Calu3 (cell line): ENCODE results near the gene CYB5D1. TPM values are rescaled to one million over a fixed set of nuclear protein-coding genes. Genes with fewer than 3 reads are reported as not detected.

Source experiments
- BruUV-seq: library from RNA; stranded (reverse); fragments of 400-500 nt; replicated peaks from 2 replicates; lab custom pipeline; 2021; lab: Mats Ljungman, UMichigan
- CTCF ChIA-PET: fragments of 300-600 bp; sonication (Branson Sonifier 250); formaldehyde crosslinking; loops from one replicate; lab custom pipeline; 2022; ENCODE audit warnings: antibody characterized with exemption; lab: Charles Lee
- DNase-seq: peaks from one replicate; pipeline ENCODE4 v3.0.0; 2022
- H3K27ac Mint-ChIP-seq: one replicate; pipeline ENCODE4 v1.8.0; 2022; ENCODE audit warnings: mixed read lengths; ENCODE audit not compliant: unreplicated experiment
- H3K27me3 Mint-ChIP-seq: one replicate; pipeline ENCODE4 v1.8.0; 2022; ENCODE audit warnings: mixed read lengths; ENCODE audit not compliant: unreplicated experiment
- H3K36me3 Mint-ChIP-seq: one replicate; pipeline ENCODE4 v1.8.0; 2022; ENCODE audit warnings: mild to moderate bottlenecking, moderate library complexity, mixed read lengths; ENCODE audit not compliant: insufficient read depth, unreplicated experiment
- H3K4me1 Mint-ChIP-seq: one replicate; pipeline ENCODE4 v1.8.0; 2022; ENCODE audit warnings: mild to moderate bottlenecking, low read depth, mixed read lengths; ENCODE audit not compliant: unreplicated experiment
- H3K4me3 Mint-ChIP-seq: one replicate; pipeline ENCODE4 v1.8.0; 2022; ENCODE audit warnings: mild to moderate bottlenecking, low read depth, moderate library complexity, mixed read lengths; ENCODE audit not compliant: unreplicated experiment
- H3K9me3 Mint-ChIP-seq: one replicate; pipeline ENCODE4 v1.8.0; 2022; ENCODE audit warnings: low read depth, mixed read lengths; ENCODE audit not compliant: unreplicated experiment
- intact Hi-C: fragments of 100-400 bp; cut with micrococcal nuclease; formaldehyde crosslinking; loops from one replicate; pipeline ENCODE4 v1.10.0; 2022; ENCODE audit not compliant: unreplicated experiment
- total RNA-seq: library from RNA; stranded (reverse); gene quantifications from 2 replicates; pipeline ENCODE4 v1.2.3, GENCODE V29; 2022
- TF ChIP-seq, protein P1 (sequence below): fragments of 200-600 bp; IDR thresholded peaks from one replicate; pipeline ENCODE4 v1.8.0; 2022; ENCODE audit warnings: antibody characterized with exemption; ENCODE audit not compliant: unreplicated experiment

CYB5D1 gene
- total RNA-seq, 1 experiment from 2014 or later: 8.0 TPM

DNA sequence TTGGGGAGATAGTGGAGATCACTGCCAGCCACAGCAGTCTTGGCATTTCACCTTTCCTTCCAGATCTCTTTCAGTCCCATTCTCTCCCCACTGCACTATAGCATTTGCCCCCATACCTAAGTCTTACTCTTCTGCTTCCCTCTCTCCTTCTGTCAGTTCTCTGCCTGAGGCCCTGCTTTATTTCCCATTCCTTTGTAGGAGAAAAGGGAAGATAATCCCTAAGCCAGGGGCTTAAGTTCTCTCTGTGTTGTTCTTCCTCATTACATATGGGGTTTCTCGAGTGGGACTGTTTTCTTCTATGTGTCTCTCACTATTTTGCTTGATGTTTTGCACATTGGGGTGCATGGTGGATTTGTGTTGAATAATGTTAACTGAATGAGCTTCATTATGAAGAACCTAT, 17.4 kb upstream of the CYB5D1 start:
- H3K4me3 Mint-ChIP-seq: peak overlapping the region; percentile 96
- H3K4me1 Mint-ChIP-seq: peaks cover 50% of the 10 kb centered on the region
- CTCF ChIA-PET: no interaction called here
- H3K27me3 Mint-ChIP-seq: no peaks in the 10 kb centered on the region
- TF ChIP-seq, protein P1, sequence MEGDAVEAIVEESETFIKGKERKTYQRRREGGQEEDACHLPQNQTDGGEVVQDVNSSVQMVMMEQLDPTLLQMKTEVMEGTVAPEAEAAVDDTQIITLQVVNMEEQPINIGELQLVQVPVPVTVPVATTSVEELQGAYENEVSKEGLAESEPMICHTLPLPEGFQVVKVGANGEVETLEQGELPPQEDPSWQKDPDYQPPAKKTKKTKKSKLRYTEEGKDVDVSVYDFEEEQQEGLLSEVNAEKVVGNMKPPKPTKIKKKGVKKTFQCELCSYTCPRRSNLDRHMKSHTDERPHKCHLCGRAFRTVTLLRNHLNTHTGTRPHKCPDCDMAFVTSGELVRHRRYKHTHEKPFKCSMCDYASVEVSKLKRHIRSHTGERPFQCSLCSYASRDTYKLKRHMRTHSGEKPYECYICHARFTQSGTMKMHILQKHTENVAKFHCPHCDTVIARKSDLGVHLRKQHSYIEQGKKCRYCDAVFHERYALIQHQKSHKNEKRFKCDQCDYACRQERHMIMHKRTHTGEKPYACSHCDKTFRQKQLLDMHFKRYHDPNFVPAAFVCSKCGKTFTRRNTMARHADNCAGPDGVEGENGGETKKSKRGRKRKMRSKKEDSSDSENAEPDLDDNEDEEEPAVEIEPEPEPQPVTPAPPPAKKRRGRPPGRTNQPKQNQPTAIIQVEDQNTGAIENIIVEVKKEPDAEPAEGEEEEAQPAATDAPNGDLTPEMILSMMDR: no peak
- no peaks in the 10 kb centered on the region for H3K9me3 Mint-ChIP-seq
- H3K36me3 Mint-ChIP-seq: peaks cover 95% of the 10 kb centered on the region
- no TSS peak for BruUV-seq
- peak overlapping the region; percentile 97 for H3K27ac Mint-ChIP-seq
- DNase-seq: no peak
- intact Hi-C loops: no loop called here

DNA sequence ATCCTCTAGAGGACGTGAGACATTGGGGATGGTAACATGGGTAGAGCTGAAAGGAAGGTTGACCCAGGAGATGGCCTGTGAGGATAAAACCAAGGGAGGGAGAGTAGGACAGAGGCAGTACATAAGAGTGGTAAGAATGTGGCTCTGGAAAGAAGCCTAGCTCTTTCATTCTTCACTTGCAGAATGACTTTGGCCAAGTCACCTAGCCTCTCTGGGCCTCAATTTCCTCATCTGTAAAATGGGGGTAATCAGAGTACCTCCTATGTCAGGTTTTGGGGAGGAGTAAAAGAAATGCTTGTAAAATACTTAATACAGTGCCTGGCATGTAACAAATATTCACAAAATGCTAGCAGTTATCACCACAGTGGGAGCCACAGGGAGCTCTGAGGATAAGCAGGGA, 16.9 kb upstream of the CYB5D1 start:
- intact Hi-C loops: no loop called here
- TSS peak; percentile 17 for BruUV-seq
- no peak for DNase-seq
- peaks cover 50% of the 10 kb centered on the region for H3K4me1 Mint-ChIP-seq
- H3K4me3 Mint-ChIP-seq: peak overlapping the region; percentile 96
- CTCF ChIA-PET: no interaction called here
- peak overlapping the region; percentile 97 for H3K27ac Mint-ChIP-seq
- H3K36me3 Mint-ChIP-seq: peaks cover 95% of the 10 kb centered on the region
- H3K27me3 Mint-ChIP-seq: no peaks in the 10 kb centered on the region
- H3K9me3 Mint-ChIP-seq: no peaks in the 10 kb centered on the region
- TF ChIP-seq, protein P1: no peak

GRCh38 chr17:7841396-7841914, 16.3 kb upstream of the CYB5D1 start:
- TF ChIP-seq, protein P1: no peak

GRCh38 chr17:7841915-7842379, 15.9 kb upstream of the CYB5D1 start:
- H3K9me3 Mint-ChIP-seq: no peaks in the 10 kb centered on the region
- intact Hi-C loops: loop anchor here (2.0 kb wide), 1 partner anchor 15 kb away; the partner anchor contains the start of gene NAA38
- peak overlapping the region; percentile 97 for H3K27ac Mint-ChIP-seq
- TF ChIP-seq, protein P1: no peak
- DNase-seq: peak; percentile 89
- H3K4me1 Mint-ChIP-seq: peaks cover 41% of the 10 kb centered on the region
- peak overlapping the region; percentile 96 for H3K4me3 Mint-ChIP-seq
- H3K36me3 Mint-ChIP-seq: peaks cover 89% of the 10 kb centered on the region
- CTCF ChIA-PET: interaction anchor here (1.1 to 1.6 kb wide), 2 partner anchors 8 to 98 kb away, joined by 3 to 4 read pairs; no protein-coding TSS in a partner anchor
- H3K27me3 Mint-ChIP-seq: no peaks in the 10 kb centered on the region
- no TSS peak for BruUV-seq

More at GRCh38 chr17:7841396-7841914, 16.3 kb upstream of the CYB5D1 start:
- H3K4me1 Mint-ChIP-seq: peaks cover 46% of the 10 kb centered on the region
- intact Hi-C loops: no loop called here
- DNase-seq: peak; percentile 72
- H3K9me3 Mint-ChIP-seq: no peaks in the 10 kb centered on the region
- peak overlapping the region; percentile 97 for H3K27ac Mint-ChIP-seq
- no TSS peak for BruUV-seq
- H3K4me3 Mint-ChIP-seq: peak overlapping the region; percentile 96
- H3K36me3 Mint-ChIP-seq: peaks cover 90% of the 10 kb centered on the region
- CTCF ChIA-PET: interaction anchor here (1.1 kb wide), 1 partner anchor 8 kb away, joined by 3 read pairs; no protein-coding TSS in a partner anchor
- H3K27me3 Mint-ChIP-seq: no peaks in the 10 kb centered on the region
